Measurements from ENCODE around the gene GPR171.

GPR171 gene

GRCh38 chr3:151230646-151231045, 27.6 kb upstream of the GPR171 start:
- H3K4me1 ChIP-seq (ENCODE audit: low read length), result peaks cover 23% of the 10 kb centered on the region

DNA sequence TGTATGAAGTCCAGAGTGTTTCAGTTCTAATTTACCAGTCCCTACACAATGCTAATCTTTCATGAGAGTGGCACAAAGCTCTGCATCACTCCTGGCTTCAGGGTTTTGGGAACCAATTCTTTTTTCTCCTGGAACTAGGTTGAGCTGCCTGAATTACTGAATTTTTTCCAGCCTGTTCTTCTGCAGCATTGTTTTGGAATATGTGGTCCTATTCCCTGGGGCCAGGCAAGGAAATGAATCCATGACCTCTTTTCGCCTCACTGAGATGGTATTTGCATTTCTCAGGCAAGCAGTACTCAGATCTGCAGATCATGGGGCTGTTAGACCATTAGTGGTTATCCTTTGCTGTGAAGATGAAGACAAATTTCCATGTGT, 25.6 kb upstream of the GPR171 start:
- H3K4me2 ChIP-seq (ENCODE audit: low read depth, low read length), result peak overlapping the region; percentile 21; the same call in 1 of the 2 replicates
- no peak for DNase-seq
- H2AFZ ChIP-seq (ENCODE audit: low read length), result 0 out of 2 replicates have a peak overlapping the region, but pooled peaks have one; percentile 10
- H3F3A ChIP-seq (ENCODE audit: insufficient read depth, low read length), result peaks cover 7% of the 10 kb centered on the region; the same call in 1 of the 2 replicates
- H3K27me3 ChIP-seq (replicated peaks; ENCODE audit: insufficient read depth, low read length), result no peaks in the 10 kb centered on the region
- H4K20me1 ChIP-seq (ENCODE audit: insufficient read depth, low read length), result no peaks in the 10 kb centered on the region
- no peaks in the 10 kb centered on the region for H3K79me2 ChIP-seq (ENCODE audit: low read length)
- H3K4me3 ChIP-seq (ENCODE audit: low read length), result no peak overlapping the region
- TF ChIP-seq EZH2 (optimal IDR thresholded peaks at IDR 0.05; ENCODE audit: low read depth, low read length) (no peak), EZH2phosphoT487 (IDR thresholded peaks at IDR 0.05; ENCODE audit: low read length) (no peak), CTCF (IDR thresholded peaks at IDR 0.05; ENCODE audit: low read length) (no peak)
- H3K27ac ChIP-seq (ENCODE audit: low read length), result no peak overlapping the region
- H3K4me1 ChIP-seq (ENCODE audit: low read length), result peaks cover 23% of the 10 kb centered on the region
- no peaks in the 10 kb centered on the region for H3K36me3 ChIP-seq (replicated peaks; ENCODE audit: insufficient read depth, low read length)
- no peak overlapping the region for H3K9ac ChIP-seq (ENCODE audit: low read length)
- no peaks in the 10 kb centered on the region for H3K9me2 ChIP-seq (replicated peaks; ENCODE audit: insufficient read depth, low read length)
- H3K9me3 ChIP-seq (replicated peaks; ENCODE audit: insufficient read depth, low read length), result no peaks in the 10 kb centered on the region

More at GRCh38 chr3:151230646-151231045, 27.6 kb upstream of the GPR171 start:
- no peak overlapping the region for H3K27ac ChIP-seq (ENCODE audit: low read length)
- no peak for TF ChIP-seq EZH2phosphoT487 (IDR thresholded peaks at IDR 0.05; ENCODE audit: low read length)
- DNase-seq, result peak; percentile 48
- H3K9ac ChIP-seq (ENCODE audit: low read length), result no peak overlapping the region
- no peaks in the 10 kb centered on the region for H3K9me3 ChIP-seq (replicated peaks; ENCODE audit: insufficient read depth, low read length)
- H2AFZ ChIP-seq (ENCODE audit: low read length), result no peak overlapping the region
- H3K4me2 ChIP-seq (ENCODE audit: low read depth, low read length), result peak overlapping the region; percentile 52; the same call in 1 of the 2 replicates
- no peaks in the 10 kb centered on the region for H3K9me2 ChIP-seq (replicated peaks; ENCODE audit: insufficient read depth, low read length)
- H3F3A ChIP-seq (ENCODE audit: insufficient read depth, low read length), result peaks cover 7% of the 10 kb centered on the region; the same call in 1 of the 2 replicates
- H3K79me2 ChIP-seq (ENCODE audit: low read length), result no peaks in the 10 kb centered on the region
- H3K27me3 ChIP-seq (replicated peaks; ENCODE audit: insufficient read depth, low read length), result no peaks in the 10 kb centered on the region
- H3K4me3 ChIP-seq (ENCODE audit: low read length), result no peak overlapping the region
- H4K20me1 ChIP-seq (ENCODE audit: insufficient read depth, low read length), result no peaks in the 10 kb centered on the region
- H3K36me3 ChIP-seq (replicated peaks; ENCODE audit: insufficient read depth, low read length), result no peaks in the 10 kb centered on the region

GRCh38 chr3:151227807-151228665, 25.0 kb upstream of the GPR171 start:
- H3K9me3 ChIP-seq (replicated peaks; ENCODE audit: insufficient read depth, low read length), result no peaks in the 10 kb centered on the region
- H3K36me3 ChIP-seq (replicated peaks; ENCODE audit: insufficient read depth, low read length), result no peaks in the 10 kb centered on the region
- H3K27ac ChIP-seq (ENCODE audit: low read length), result no peak overlapping the region
- no peaks in the 10 kb centered on the region for H3K9me2 ChIP-seq (replicated peaks; ENCODE audit: insufficient read depth, low read length)
- peaks cover 23% of the 10 kb centered on the region for H3K4me1 ChIP-seq (ENCODE audit: low read length)
- TF ChIP-seq CTCF (IDR thresholded peaks at IDR 0.05; ENCODE audit: low read length) (peak; percentile 95), EZH2 (optimal IDR thresholded peaks at IDR 0.05; ENCODE audit: low read depth, low read length) (no peak)
- 0 out of 2 replicates have a peak overlapping the region, but pooled peaks have one; percentile 10 for H2AFZ ChIP-seq (ENCODE audit: low read length)
- peaks cover 7% of the 10 kb centered on the region; the same call in 1 of the 2 replicates for H3F3A ChIP-seq (ENCODE audit: insufficient read depth, low read length)
- no peak overlapping the region for H3K9ac ChIP-seq (ENCODE audit: low read length)
- H4K20me1 ChIP-seq (ENCODE audit: insufficient read depth, low read length), result no peaks in the 10 kb centered on the region
- H3K4me2 ChIP-seq (ENCODE audit: low read depth, low read length), result peak overlapping the region; percentile 35
- no peaks in the 10 kb centered on the region for H3K27me3 ChIP-seq (replicated peaks; ENCODE audit: insufficient read depth, low read length)
- H3K79me2 ChIP-seq (ENCODE audit: low read length), result no peaks in the 10 kb centered on the region
- 0 out of 2 replicates have a peak overlapping the region, but pooled peaks have one; percentile 6 for H3K4me3 ChIP-seq (ENCODE audit: low read length)
- DNase-seq, result peak; percentile 77

Data from MM.1S (cell line).